ENCODE data around the gene TMEM115. TPM values are rescaled to one million over a fixed set of nuclear protein-coding genes. Genes with fewer than 3 reads are reported as not detected.
"Not testable (repeated sequence)": the region's sequence is repeated elsewhere in the genome, so short reads cannot be mapped to it uniquely, and the experiment has no call there.

TMEM115 gene
- polyA plus RNA-seq, 3 donors, result 38.7 to 50.1 (median 45.9) TPM

- no peak for DNase-seq
Observed at GRCh38 chr3:50319894-50320625, 39.3 kb downstream of the TMEM115 start.

DNA sequence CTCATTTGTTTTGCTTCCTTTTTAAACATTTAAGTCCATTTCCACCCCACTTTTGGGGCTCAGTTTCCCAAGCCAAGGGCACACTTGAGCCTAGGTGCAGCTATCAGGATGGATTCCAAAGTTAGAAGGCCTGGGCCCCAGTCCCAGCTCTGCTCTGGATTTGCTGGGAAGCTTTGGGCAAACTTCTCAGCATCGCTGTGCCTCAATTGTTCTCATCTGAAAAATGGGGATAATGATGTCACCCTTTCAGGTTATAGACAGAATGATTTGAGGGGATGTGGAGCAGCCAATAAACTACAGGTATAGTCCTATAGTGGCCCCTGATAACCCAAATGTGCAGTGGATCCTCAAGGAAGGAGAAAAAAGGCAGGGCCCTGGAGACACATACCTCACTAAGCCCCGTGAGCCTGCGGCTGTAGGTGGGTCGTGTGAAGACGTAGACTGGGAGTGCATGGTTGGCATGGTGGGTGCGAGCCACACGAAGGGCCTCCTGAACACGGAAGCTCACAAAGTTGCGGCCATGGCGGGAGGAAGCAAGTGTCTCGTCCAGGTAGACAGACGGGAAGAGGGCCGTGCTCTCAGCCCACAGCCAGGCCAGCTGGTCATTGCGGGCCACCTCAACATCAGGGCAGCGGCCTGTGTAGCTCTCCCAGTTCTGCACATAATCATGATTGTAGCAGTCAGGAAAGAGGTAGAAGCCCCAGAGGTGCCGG lies 40.0 kb downstream of the TMEM115 start:
- DNase-seq, result no peak

GRCh38 chr3:50318615-50319014 lies 40.7 kb downstream of the TMEM115 start:
- DNase-seq, result no peak

GRCh38 chr3:50318163-50318562 lies 41.2 kb downstream of the TMEM115 start:
- DNase-seq, result no peak

DNA sequence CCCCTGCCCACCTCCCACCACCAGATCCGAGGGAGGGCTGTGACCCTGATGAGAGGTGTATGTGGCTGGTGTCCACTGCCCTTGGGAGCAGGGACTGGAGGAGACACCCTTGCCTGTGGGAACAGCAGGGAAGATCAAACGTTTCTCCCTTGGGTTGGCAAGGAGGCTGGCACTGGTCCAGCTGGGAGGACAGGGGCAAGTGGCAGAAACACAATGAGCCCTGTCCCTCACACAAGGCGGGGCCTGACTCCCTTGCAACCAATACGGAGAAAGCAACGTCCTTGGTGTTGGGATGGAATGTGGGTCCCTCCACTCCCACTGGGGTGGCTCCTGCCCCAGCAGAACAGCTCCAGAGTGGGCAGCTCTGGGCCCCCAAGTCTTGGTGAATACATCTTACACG lies 42.0 kb downstream of the TMEM115 start:
- no peak for DNase-seq

- no peak for DNase-seq
Observed at GRCh38 chr3:50316657-50317242, 42.6 kb downstream of the TMEM115 start.

GRCh38 chr3:50314816-50315215 lies 44.5 kb downstream of the TMEM115 start:
- DNase-seq, result no peak

DNA sequence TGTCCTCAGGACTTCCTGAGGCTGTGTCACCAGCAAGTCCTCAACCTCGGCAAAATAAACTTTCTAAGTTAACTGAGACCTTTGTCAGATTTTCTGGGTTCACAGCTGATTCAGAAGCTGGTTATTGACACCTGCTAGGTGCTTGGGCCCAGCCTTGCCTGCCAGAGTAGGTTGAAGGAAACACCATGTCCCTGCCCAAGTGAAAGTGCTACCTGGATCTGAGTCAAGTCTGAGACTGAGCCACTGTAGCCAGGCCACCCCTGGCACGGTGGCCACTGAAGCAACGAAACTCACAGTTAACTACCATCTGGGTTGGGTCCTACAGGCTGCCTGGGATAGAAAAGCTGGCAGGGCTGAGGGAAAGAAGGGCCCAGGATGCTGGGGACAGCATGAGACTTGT lies 45.0 kb downstream of the TMEM115 start:
- no peak for DNase-seq

DNA sequence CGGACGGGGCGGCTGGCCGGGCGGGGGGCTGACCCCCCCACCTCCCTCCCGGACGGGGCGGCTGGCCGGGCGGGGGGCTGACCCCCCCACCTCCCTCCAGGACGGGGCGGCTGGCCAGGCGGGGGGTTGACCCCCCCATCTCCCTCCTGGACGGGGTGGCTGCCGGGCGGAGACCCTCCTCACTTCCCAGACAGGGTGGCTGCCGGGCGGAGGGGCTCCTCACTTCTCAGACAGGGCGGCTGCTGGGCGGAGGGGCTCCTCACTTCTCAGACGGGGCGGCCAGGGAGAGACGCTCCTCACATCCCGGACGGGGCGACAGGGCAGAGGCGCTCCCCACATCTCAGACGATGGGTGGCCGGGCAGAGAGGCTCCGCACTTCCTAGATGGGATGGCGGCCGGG lies 47.3 kb downstream of the TMEM115 start:
- DNase-seq, result not testable (repeated sequence)

Other genes with a start within 250 kb of the TMEM115 start
- gene SEMA3F, start 204.2 kb downstream of the TMEM115 start, polyA plus RNA-seq (ENCODE audit: insufficient read length in 3 of 3), result 10 to 100 TPM; 75.3 to 87.7 (median 78.6) TPM
- gene GNAT1, start 167.9 kb downstream of the TMEM115 start, polyA plus RNA-seq (ENCODE audit: insufficient read length in 3 of 3), result under 1 TPM in 1 of 3 donors, not detected in 2; 0.03 TPM
- 1 to 10 TPM; 8.3 to 9.4 (median 9.1) TPM for gene SLC38A3, start 154.2 kb downstream of the TMEM115 start, polyA plus RNA-seq (ENCODE audit: insufficient read length in 3 of 3)
- gene GNAI2, start 123.3 kb downstream of the TMEM115 start, polyA plus RNA-seq (ENCODE audit: insufficient read length in 3 of 3), result 100 to 1,000 TPM; 191 to 239 (median 193) TPM
- gene SEMA3B, start 90.4 kb downstream of the TMEM115 start, polyA plus RNA-seq (ENCODE audit: insufficient read length in 3 of 3), result 100 to 1,000 TPM; 100 to 126 (median 122) TPM
- 1 to 10 TPM in 1 of 3 donors, under 1 TPM in 2; 0.31 to 1.5 (median 0.69) TPM for gene LSMEM2, start 80.4 kb downstream of the TMEM115 start, polyA plus RNA-seq (ENCODE audit: insufficient read length in 3 of 3)
- gene IFRD2, start 67.1 kb downstream of the TMEM115 start, polyA plus RNA-seq (ENCODE audit: insufficient read length in 3 of 3), result 10 to 100 TPM; 44.4 to 52.2 (median 51.1) TPM
- 1 to 10 TPM; 3.9 to 5.7 (median 4.0) TPM for gene HYAL3, start 60.1 kb downstream of the TMEM115 start, polyA plus RNA-seq (ENCODE audit: insufficient read length in 3 of 3)
- gene NAA80, start 60.1 kb downstream of the TMEM115 start, polyA plus RNA-seq (ENCODE audit: insufficient read length in 3 of 3), result 10 to 100 TPM in 2 of 3 donors, 1 to 10 TPM in 1; 8.5 to 11.1 (median 10.5) TPM
- 1 to 10 TPM; 6.1 to 9.4 (median 7.7) TPM for gene HYAL1, start 55.9 kb downstream of the TMEM115 start, polyA plus RNA-seq (ENCODE audit: insufficient read length in 3 of 3)
- gene HYAL2, start 36.8 kb downstream of the TMEM115 start, polyA plus RNA-seq (ENCODE audit: insufficient read length in 3 of 3), result 10 to 100 TPM; 65.4 to 95.1 (median 80.3) TPM
- 10 to 100 TPM; 23.8 to 29.8 (median 28.0) TPM for gene TUSC2, start 31.3 kb downstream of the TMEM115 start, polyA plus RNA-seq (ENCODE audit: insufficient read length in 3 of 3)
- 10 to 100 TPM; 21.0 to 22.6 (median 21.5) TPM for gene RASSF1, start 18.7 kb downstream of the TMEM115 start, polyA plus RNA-seq (ENCODE audit: insufficient read length in 3 of 3)
- gene ZMYND10, start 13.8 kb downstream of the TMEM115 start, polyA plus RNA-seq (ENCODE audit: insufficient read length in 3 of 3), result 1 to 10 TPM; 3.4 to 4.5 (median 3.9) TPM
- 10 to 100 TPM; 29.2 to 32.9 (median 32.3) TPM for gene NPRL2, start 8.7 kb downstream of the TMEM115 start, polyA plus RNA-seq (ENCODE audit: insufficient read length in 3 of 3)
- gene CYB561D2, start 8.7 kb downstream of the TMEM115 start, polyA plus RNA-seq (ENCODE audit: insufficient read length in 3 of 3), result 10 to 100 TPM; 16.8 to 17.9 (median 17.7) TPM
- 10 to 100 TPM; 17.2 to 18.3 (median 17.9) TPM for gene CACNA2D2, start 144.1 kb upstream of the TMEM115 start, polyA plus RNA-seq (ENCODE audit: insufficient read length in 3 of 3)
- 10 to 100 TPM; 15.7 to 21.2 (median 16.9) TPM for gene C3orf18, start 208.2 kb upstream of the TMEM115 start, polyA plus RNA-seq (ENCODE audit: insufficient read length in 3 of 3)
- 10 to 100 TPM; 24.0 to 33.4 (median 27.9) TPM for gene HEMK1, start 210.0 kb upstream of the TMEM115 start, polyA plus RNA-seq (ENCODE audit: insufficient read length in 3 of 3)